GM12878 (cell line): Measurements from ENCODE around the gene COL16A1. TPM values are rescaled to one million over a fixed set of nuclear protein-coding genes. Genes with fewer than 3 reads are reported as not detected.

Experiments
- ATAC-seq: fragments of 200-7000 bp; cut with Tn5 transposase; 3 replicates; pipeline ENCODE4 v1.9.1; 2020; ENCODE audit warnings: mild to moderate bottlenecking, moderate library complexity
- BruUV-seq: library from RNA; stranded (reverse); fragments of 400-500 nt; replicated peaks from 2 replicates; lab custom pipeline; 2021; lab: Mats Ljungman, UMichigan
- CTCF ChIA-PET: fragments of 300-600 bp; sonication (Branson Sonifier 250); formaldehyde crosslinking; extraction: SDS; loops from one replicate; lab custom pipeline; 2021; ENCODE audit warnings: inconsistent platforms; lab: Yijun Ruan, JAX
- POLR2A ChIA-PET: fragments of 350-600 bp; formaldehyde crosslinking; extraction: SDS; loops from one replicate; lab custom pipeline; 2021; ENCODE audit warnings: inconsistent platforms; lab: Charles Lee
- RAD21 ChIA-PET: fragments of 300-600 bp; sonication (Branson Sonifier 250); formaldehyde crosslinking; loops from one replicate; lab custom pipeline; 2023; ENCODE audit warnings: antibody characterized with exemption; ENCODE audit not compliant: unreplicated experiment; lab: Charles Lee
- SMC1A ChIA-PET: fragments of 300-600 bp; sonication (Branson Sonifier 250); formaldehyde crosslinking; loops from one replicate; lab custom pipeline; 2023; ENCODE audit not compliant: unreplicated experiment, uncharacterized antibody; lab: Charles Lee
- DNase-seq: peaks from one replicate; pipeline ENCODE4 v3.0.0-alpha.2; 2011; ENCODE audit warnings: low read depth, low spot score
- FAIRE-seq: peaks from 3 replicates; lab custom pipeline; 2011; peaks lifted over from hg19 to GRCh38; lab: Jason Lieb, UNC
- H2AFZ ChIP-seq: 2 replicates; pipeline ENCODE4 v1.6.0; 2011; ENCODE audit warnings: low read depth, low read length, control low read depth; ENCODE audit not compliant: control insufficient read depth
- H3K27ac ChIP-seq: 2 replicates; pipeline ENCODE4 v1.5.1; 2011; ENCODE audit warnings: control low read depth; ENCODE audit not compliant: control insufficient read depth, insufficient read depth
- H3K27me3 ChIP-seq, 2 experiments: replicated peaks in 1 of 2; 2 replicates each; pipeline versions ENCODE4 v1.6.0 to v1.6.1; 2011; ENCODE audit warnings: low read length in 1 of 2; ENCODE audit not compliant: control insufficient read depth in 2 of 2, insufficient read depth in 2 of 2
- H3K36me3 ChIP-seq, 2 experiments: 2 replicates each; pipeline ENCODE4 v1.5.1; 2011; ENCODE audit warnings: low read length in 1 of 2; ENCODE audit not compliant: control insufficient read depth in 2 of 2, insufficient read depth in 2 of 2
- H3K4me1 ChIP-seq: 2 replicates; pipeline ENCODE4 v1.6.1; 2011; ENCODE audit warnings: mild to moderate bottlenecking, low read length, moderate library complexity, mixed read lengths; ENCODE audit not compliant: control insufficient read depth, insufficient read depth
- H3K4me2 ChIP-seq: 2 replicates; pipeline ENCODE4 v1.6.0; 2011; ENCODE audit warnings: control low read depth; ENCODE audit not compliant: control insufficient read depth, insufficient read depth
- H3K4me3 ChIP-seq: fragments of 200-600 bp; sonication (generic); 2 replicates; pipeline ENCODE4 v1.5.1; 2016
- H3K79me2 ChIP-seq: 2 replicates; pipeline ENCODE4 v1.6.0; 2011; ENCODE audit warnings: low read length; ENCODE audit not compliant: control insufficient read depth, insufficient read depth
- H3K9ac ChIP-seq: 2 replicates; pipeline ENCODE4 v1.8.0; 2011; ENCODE audit warnings: low read length, control low read depth, mixed read lengths; ENCODE audit not compliant: control insufficient read depth, insufficient read depth
- H3K9me3 ChIP-seq: replicated peaks from 3 replicates; pipeline ENCODE4 v1.5.1; 2011; ENCODE audit warnings: mild to moderate bottlenecking, low read length; ENCODE audit not compliant: control insufficient read depth, insufficient read depth
- H4K20me1 ChIP-seq: 2 replicates; pipeline ENCODE4 v1.6.0; 2011; ENCODE audit not compliant: control insufficient read depth, insufficient read depth
- ATF7 ChIP-seq: fragments of 450-650 bp; IDR thresholded peaks from 2 replicates; pipeline ENCODE4 v1.6.1; 2016; ENCODE audit warnings: low read depth, mild to moderate bottlenecking
- CBFB ChIP-seq: IDR thresholded peaks from 2 replicates; pipeline ENCODE4 v1.6.1; 2016; ENCODE audit warnings: antibody characterized with exemption, low read depth
- CBX3 ChIP-seq: fragments of 200-600 bp; sonication (generic); IDR thresholded peaks from 2 replicates; pipeline ENCODE4 v1.6.1; 2016; ENCODE audit warnings: low read depth, borderline replicate concordance
- CHD1 ChIP-seq: IDR thresholded peaks from 2 replicates; pipeline ENCODE4 v1.6.1; 2012; ENCODE audit warnings: low read depth, low read length, improper control_type of control experiment
- DPF2 ChIP-seq: fragments of 450-650 bp; IDR thresholded peaks from 2 replicates; pipeline ENCODE4 v1.6.1; 2017; ENCODE audit warnings: mild to moderate bottlenecking
- IKZF1 ChIP-seq: fragments of 450-650 bp; conservative IDR thresholded peaks from 2 replicates; pipeline ENCODE4 v1.6.1; 2017; ENCODE audit warnings: antibody characterized with exemption, mild to moderate bottlenecking
- IRF3 ChIP-seq: fragments of 450-650 bp; IDR thresholded peaks from 2 replicates; pipeline ENCODE4 v1.6.1; 2014; ENCODE audit warnings: mild to moderate bottlenecking
- NFIC ChIP-seq: IDR thresholded peaks from 2 replicates; pipeline ENCODE4 v1.6.1; 2012; ENCODE audit warnings: low read depth, mild to moderate bottlenecking, inconsistent platforms, low read length, moderate library complexity
- RAD21 ChIP-seq: IDR thresholded peaks from 2 replicates; pipeline ENCODE4 v1.6.1; 2011; ENCODE audit warnings: mild to moderate bottlenecking, low read depth, low read length, moderate library complexity; ENCODE audit not compliant: insufficient read depth
- RFX5 ChIP-seq: IDR thresholded peaks from 2 replicates; pipeline ENCODE4 v1.6.1; 2011; ENCODE audit warnings: low read depth, low read length, improper control_type of control experiment
- RUNX3 ChIP-seq: IDR thresholded peaks from 2 replicates; pipeline ENCODE4 v1.6.1; 2012; ENCODE audit warnings: low read length, inconsistent platforms
- SKIL ChIP-seq: fragments of 450-650 bp; IDR thresholded peaks from 2 replicates; pipeline ENCODE4 v1.6.1; 2017; ENCODE audit warnings: mild to moderate bottlenecking, low read depth, inconsistent platforms; ENCODE audit not compliant: poor library complexity, severe bottlenecking
- SMAD1 ChIP-seq: fragments of 450-650 bp; IDR thresholded peaks from 2 replicates; pipeline ENCODE4 v1.6.1; 2018; ENCODE audit warnings: mild to moderate bottlenecking, low read depth; ENCODE audit not compliant: partially characterized antibody
- TCF12 ChIP-seq: IDR thresholded peaks from 2 replicates; pipeline ENCODE4 v1.6.1; 2011; ENCODE audit warnings: low read depth, mild to moderate bottlenecking, low read length
- TCF3 ChIP-seq: IDR thresholded peaks from 2 replicates; pipeline ENCODE4 v1.6.1; 2012; ENCODE audit warnings: low read depth, mild to moderate bottlenecking, low read length, borderline replicate concordance; ENCODE audit not compliant: insufficient read depth
- USF2 ChIP-seq: IDR thresholded peaks from 2 replicates; pipeline ENCODE4 v1.6.1; 2011; ENCODE audit warnings: low read depth, low read length, improper control_type of control experiment, borderline replicate concordance
- WGBS: methylation state at CpG from one replicate; pipeline ENCODE4 v1.1.6; 2016; ENCODE audit warnings: low lambda C conversion rate; ENCODE audit not compliant: insufficient replicate concordance, insufficient coverage; ENCODE audit errors: missing lambda C conversion rate; 5-methylcytosine and 5-hydroxymethylcytosine counted together
- in situ Hi-C: fragments of 300-500 bp; cut with MboI; formaldehyde crosslinking; loops from 9 replicates; pipeline ENCODE4 v1.14.3; 2018; ENCODE audit warnings: mixed read lengths
- intact Hi-C: fragments of 100-400 bp; cut with micrococcal nuclease; formaldehyde crosslinking; loops from one replicate; pipeline ENCODE4 v1.14.2; 2022; ENCODE audit not compliant: unreplicated experiment
- polyA plus RNA-seq, 11 experiments: library from polyadenylated mRNA; depleted of rRNA in 4 of 11; unstranded in 6 of 11; stranded (reverse) in 5 of 11; fragments of >200 nt; fragmentation: Nextera tagmentation in 4 of 11; fragmentation: Illumina TruSeq in 1 of 11; extraction: Ambion mirVana in 4 of 11; extraction: Trizol in 1 of 11; gene quantifications; 1 replicate in 1 of 11; 2 replicates in 10 of 11; pipeline versions ENCODE4 v1.2.1 to v1.2.3, GENCODE V29; 2011 to 2016; ENCODE audit warnings: inconsistent platforms in 2 of 11, missing spikeins in 2 of 11, low read depth in 1 of 11
- total RNA-seq, 4 experiments: library from RNA; depleted of rRNA in 3 of 4; stranded (reverse); fragments of >200 nt in 3 of 4; fragmentation: Illumina TruSeq in 1 of 4; extraction: Trizol in 1 of 4; gene quantifications; 2 replicates each; pipeline versions ENCODE4 v1.2.1 to v1.2.3, GENCODE V29; 2013 to 2021

COL16A1 gene
- total and polyA plus RNA-seq, 10 of the 15 experiments (the other 5 are each of a cell fraction or from before 2014, with no cell fraction given): 0.02 to 3.7 (median 0.59) TPM

GRCh38 chr1:31718327-31718897 lies 14.6 kb upstream of the COL16A1 start:
- FAIRE-seq (no peak), DNase-seq (no peak), ATAC-seq (no peak)
- 2% methylated on average over 4 of the region's 4 CpGs for WGBS
- no peak for TF ChIP-seq TCF12
- TF ChIP-seq CHD1: no peak
- no peak for TF ChIP-seq USF2
- TF ChIP-seq NFIC: no peak
- TF ChIP-seq RUNX3: no peak
- no peak for TF ChIP-seq RAD21
- no peak for TF ChIP-seq CBX3
- TF ChIP-seq IKZF1: no peak
- no peak for TF ChIP-seq TCF3
- no peak for TF ChIP-seq ATF7
- TF ChIP-seq SMAD1: no peak
- TF ChIP-seq CBFB: no peak
- no peak for TF ChIP-seq SKIL
- TF ChIP-seq DPF2: no peak
- TF ChIP-seq RFX5: no peak
- TF ChIP-seq IRF3: no peak
- Histone ChIP-seq H3K9ac (no peak overlapping the region), H2AFZ (no peak overlapping the region), H3K4me1 (peaks cover 4% of the 10 kb centered on the region; the same call in 1 of the 2 replicates), H3K4me3 (no peak overlapping the region), H3K27ac (no peak overlapping the region), H3K4me2 (no peak overlapping the region), H3K9me3 (no peaks in the 10 kb centered on the region), H3K27me3 (peaks cover 3 to 6% of the 10 kb centered on the region in 2 experiments; a peak in 3 of 4 replicates), H3K36me3 (no peaks in the 10 kb centered on the region), H4K20me1 (no peaks in the 10 kb centered on the region; the same call in 1 of the 2 replicates), H3K79me2 (no peaks in the 10 kb centered on the region)
- in situ Hi-C loops (no loop called here), intact Hi-C loops (no loop called here)
- ChIA-PET CTCF (interaction anchor here (4.8 to 6.9 kb wide), 2 partner anchors 28 to 70 kb away, joined by 31 to 70 read pairs; no protein-coding TSS in a partner anchor), RAD21 (no interaction called here), SMC1A (interaction anchor here (0.9 to 1.7 kb wide), 2 partner anchors 11 to 70 kb away, joined by 3 to 6 read pairs; no protein-coding TSS in a partner anchor), POLR2A (no interaction called here)
- no TSS peak for BruUV-seq
